ENCODE results near the gene AUTS2. TPM values are rescaled to one million over a fixed set of nuclear protein-coding genes. Genes with fewer than 3 reads are reported as not detected.

The AUTS2 gene
- total and polyA plus RNA-seq, 4 donors, result 4.9 to 24.4 (median 7.0) TPM

- 90% methylated on average over 3 of the region's 3 CpGs for WGBS
- H3K4me3 ChIP-seq (ENCODE audit: low read depth in 1 of 3, low read length in 3 of 3), result no peak overlapping the region
- no peak overlapping the region for H3K9ac ChIP-seq (ENCODE audit: low read depth in 1 of 2, low read length in 2 of 2)
- H3K36me3 ChIP-seq (ENCODE audit: control insufficient read depth in 4 of 4, insufficient read depth in 3 of 4, low read depth in 1 of 4, low read length in 3 of 4), result no peaks in the 10 kb centered on the region
- DNase-seq (ENCODE audit: low spot score), result no peak
- H3K4me1 ChIP-seq (ENCODE audit: control insufficient read depth in 4 of 4, insufficient read depth in 4 of 4, low read length in 3 of 4), result no peaks in the 10 kb centered on the region
- no peaks in the 10 kb centered on the region for H3K9me3 ChIP-seq (ENCODE audit: control insufficient read depth in 4 of 4, low read length in 3 of 4)
- no peak for TF ChIP-seq GABPA (IDR thresholded peaks at IDR 0.05 in 1 of 2, conservative IDR thresholded peaks at IDR 0.05 in 1 of 2)
- TF ChIP-seq FOXA1 (IDR thresholded peaks at IDR 0.05), result no peak
- no peak for TF ChIP-seq FOXA2 (IDR thresholded peaks at IDR 0.05)
- TF ChIP-seq YY1 (IDR thresholded peaks at IDR 0.05), result no peak
- TF ChIP-seq NR2F2 (IDR thresholded peaks at IDR 0.05), result no peak
- no peak for TF ChIP-seq HNF4G (IDR thresholded peaks at IDR 0.05)
- TF ChIP-seq TAF1 (conservative IDR thresholded peaks at IDR 0.05), result no peak
- TF ChIP-seq REST (IDR thresholded peaks at IDR 0.05), result no peak
- no peak for TF ChIP-seq RAD21 (IDR thresholded peaks at IDR 0.05)
- no peak for TF ChIP-seq HNF4A (conservative IDR thresholded peaks at IDR 0.05)
- no peak for TF ChIP-seq CTCF (IDR thresholded peaks at IDR 0.05; ENCODE audit: low read depth, low read length, missing input control)
- no peak for TF ChIP-seq ZBTB33 (IDR thresholded peaks at IDR 0.05)
- no peak for TF ChIP-seq SP1 (IDR thresholded peaks at IDR 0.05)
- no peak for TF ChIP-seq JUND (IDR thresholded peaks at IDR 0.05)
- TF ChIP-seq EGR1 (IDR thresholded peaks at IDR 0.05; ENCODE audit: low read depth in 2 of 2), result no peak
- TF ChIP-seq RXRA (IDR thresholded peaks at IDR 0.05), result no peak
- H3K27me3 ChIP-seq (ENCODE audit: control insufficient read depth in 4 of 4, insufficient read depth in 4 of 4, low read length in 3 of 4), result no peaks in the 10 kb centered on the region
- H3K27ac ChIP-seq (ENCODE audit: low read depth in 1 of 2, low read length in 2 of 2), result no peak overlapping the region
Measured at GRCh38 chr7:69736126-69736810, 138.0 kb downstream of the AUTS2 start.

GRCh38 chr7:69738396-69738951, 140.2 kb downstream of the AUTS2 start:
- H3K9me3 ChIP-seq (ENCODE audit: control insufficient read depth in 4 of 4, low read length in 3 of 4), result no peaks in the 10 kb centered on the region
- no peaks in the 10 kb centered on the region for H3K4me1 ChIP-seq (ENCODE audit: control insufficient read depth in 4 of 4, insufficient read depth in 4 of 4, low read length in 3 of 4)
- DNase-seq (ENCODE audit: low spot score), result no peak
- H3K9ac ChIP-seq (ENCODE audit: low read depth in 1 of 2, low read length in 2 of 2), result no peak overlapping the region
- H3K27ac ChIP-seq (ENCODE audit: low read depth in 1 of 2, low read length in 2 of 2), result no peak overlapping the region
- no peak overlapping the region for H3K4me3 ChIP-seq (ENCODE audit: low read depth in 1 of 3, low read length in 3 of 3)
- WGBS, result 70% methylated on average over 4 of the region's 4 CpGs
- H3K27me3 ChIP-seq (ENCODE audit: control insufficient read depth in 4 of 4, insufficient read depth in 4 of 4, low read length in 3 of 4), result no peaks in the 10 kb centered on the region
- H3K36me3 ChIP-seq (ENCODE audit: control insufficient read depth in 4 of 4, insufficient read depth in 3 of 4, low read depth in 1 of 4, low read length in 3 of 4), result no peaks in the 10 kb centered on the region
- TF ChIP-seq MAX (IDR thresholded peaks at IDR 0.05) (no peak), CTCF (IDR thresholded peaks at IDR 0.05; ENCODE audit: low read depth, low read length, missing input control) (no peak), RXRA (IDR thresholded peaks at IDR 0.05) (no peak), JUND (IDR thresholded peaks at IDR 0.05) (no peak), GABPA (IDR thresholded peaks at IDR 0.05 in 1 of 2, conservative IDR thresholded peaks at IDR 0.05 in 1 of 2) (no peak), YY1 (IDR thresholded peaks at IDR 0.05) (no peak), HNF4G (IDR thresholded peaks at IDR 0.05) (no peak), ZBTB33 (IDR thresholded peaks at IDR 0.05) (no peak), ATF3 (IDR thresholded peaks at IDR 0.05) (no peak), HNF4A (conservative IDR thresholded peaks at IDR 0.05) (no peak)
